PFSK-1 (cell line): ENCODE measurements around the gene UVRAG.

ENCODE experiments used
- FOXP2 ChIP-seq: optimal IDR thresholded peaks from 2 replicates; pipeline ENCODE3; 2011; ENCODE audit warnings: borderline replicate concordance, control low read depth, inconsistent platforms; ENCODE audit not compliant: insufficient read depth; ENCODE audit errors: extremely low read length, extremely low read depth
- POLR2AphosphoS5 ChIP-seq: IDR thresholded peaks from 2 replicates; pipeline ENCODE4 v1.6.1; 2012; ENCODE audit warnings: low read depth, mild to moderate bottlenecking, control low read depth, low read length, moderate library complexity
- REST ChIP-seq, 2 experiments: IDR thresholded peaks; 2 replicates each; pipeline versions ENCODE4 v1.6.1 to v1.8.0; 2011 to 2012; ENCODE audit warnings: low read depth in 2 of 2, low read length in 2 of 2, control low read depth in 1 of 2, inconsistent platforms in 1 of 2, mild to moderate bottlenecking in 1 of 2, moderate library complexity in 1 of 2; ENCODE audit not compliant: insufficient read depth in 1 of 2
- SIN3A ChIP-seq: IDR thresholded peaks from 2 replicates; pipeline ENCODE4 v1.6.1; 2012; ENCODE audit warnings: mild to moderate bottlenecking, low read length, moderate library complexity, borderline replicate concordance; ENCODE audit not compliant: insufficient read depth
- TAF1 ChIP-seq: IDR thresholded peaks from 2 replicates; pipeline ENCODE4 v1.6.1; 2012; ENCODE audit warnings: low read length, control low read depth, borderline replicate concordance; ENCODE audit not compliant: insufficient read depth

The UVRAG gene

GRCh38 chr11:76073724-76074123 is 258.7 kb downstream of the UVRAG start:
- TF ChIP-seq FOXP2 (no peak), POLR2AphosphoS5 (no peak), TAF1 (no peak)

- TF ChIP-seq REST (IDR thresholded peaks at IDR 0.05; ENCODE audit: insufficient read depth in 1 of 2, low read depth in 2 of 2, low read length in 2 of 2), result no peak
- no peak for TF ChIP-seq TAF1
- TF ChIP-seq POLR2AphosphoS5, result no peak
- no peak for TF ChIP-seq SIN3A
- TF ChIP-seq FOXP2, result no peak
Measured at GRCh38 chr11:76074148-76075095, 259.4 kb downstream of the UVRAG start.

- TF ChIP-seq POLR2AphosphoS5, result no peak
- no peak for TF ChIP-seq TAF1
- TF ChIP-seq SIN3A, result no peak
- no peak for TF ChIP-seq FOXP2
- TF ChIP-seq REST (IDR thresholded peaks at IDR 0.05; ENCODE audit: insufficient read depth in 1 of 2, low read depth in 2 of 2, low read length in 2 of 2), result no peak
Measured at GRCh38 chr11:76075716-76076115, 260.7 kb downstream of the UVRAG start.

GRCh38 chr11:76076749-76077148 is 261.7 kb downstream of the UVRAG start:
- TF ChIP-seq POLR2AphosphoS5, result no peak
- no peak for TF ChIP-seq FOXP2
- TF ChIP-seq SIN3A, result no peak
- no peak for TF ChIP-seq TAF1

GRCh38 chr11:76077575-76078150 is 262.7 kb downstream of the UVRAG start:
- TF ChIP-seq TAF1 (no peak), FOXP2 (no peak), REST (IDR thresholded peaks at IDR 0.05; ENCODE audit: insufficient read depth in 1 of 2, low read depth in 2 of 2, low read length in 2 of 2) (no peak), POLR2AphosphoS5 (no peak), SIN3A (no peak)
